Measurements from ENCODE around the gene IFT122. TPM values are rescaled to one million over a fixed set of nuclear protein-coding genes. Genes with fewer than 3 reads are reported as not detected.
"Not testable (repeated sequence)": the region's sequence is repeated elsewhere in the genome, so short reads cannot be mapped to it uniquely, and the experiment has no call there.

The IFT122 gene
- total RNA-seq, 4 donors from 2014 or later, result 4.1 to 70.2 (median 38.6) TPM

GRCh38 chr3:129514110-129514509 is 74.1 kb downstream of the IFT122 start:
- Histone ChIP-seq H3K4me1 (no peaks in the 10 kb centered on the region), H3K27ac (no peak overlapping the region), H3K9me3 (no peaks in the 10 kb centered on the region), H3K36me3 (no peaks in the 10 kb centered on the region), H3K27me3 (no peaks in the 10 kb centered on the region), H3K4me3 (no peak overlapping the region)
- no peak for DNase-seq
- intact Hi-C loops (cut with DNase I; ENCODE audit: low total_unique reads), result no loop called here
- TF ChIP-seq, protein P1, sequence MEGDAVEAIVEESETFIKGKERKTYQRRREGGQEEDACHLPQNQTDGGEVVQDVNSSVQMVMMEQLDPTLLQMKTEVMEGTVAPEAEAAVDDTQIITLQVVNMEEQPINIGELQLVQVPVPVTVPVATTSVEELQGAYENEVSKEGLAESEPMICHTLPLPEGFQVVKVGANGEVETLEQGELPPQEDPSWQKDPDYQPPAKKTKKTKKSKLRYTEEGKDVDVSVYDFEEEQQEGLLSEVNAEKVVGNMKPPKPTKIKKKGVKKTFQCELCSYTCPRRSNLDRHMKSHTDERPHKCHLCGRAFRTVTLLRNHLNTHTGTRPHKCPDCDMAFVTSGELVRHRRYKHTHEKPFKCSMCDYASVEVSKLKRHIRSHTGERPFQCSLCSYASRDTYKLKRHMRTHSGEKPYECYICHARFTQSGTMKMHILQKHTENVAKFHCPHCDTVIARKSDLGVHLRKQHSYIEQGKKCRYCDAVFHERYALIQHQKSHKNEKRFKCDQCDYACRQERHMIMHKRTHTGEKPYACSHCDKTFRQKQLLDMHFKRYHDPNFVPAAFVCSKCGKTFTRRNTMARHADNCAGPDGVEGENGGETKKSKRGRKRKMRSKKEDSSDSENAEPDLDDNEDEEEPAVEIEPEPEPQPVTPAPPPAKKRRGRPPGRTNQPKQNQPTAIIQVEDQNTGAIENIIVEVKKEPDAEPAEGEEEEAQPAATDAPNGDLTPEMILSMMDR (IDR thresholded peaks at IDR 0.05), result no peak
- TF ChIP-seq POLR2A (IDR thresholded peaks at IDR 0.05), result no peak

GRCh38 chr3:129514563-129514962 is 74.5 kb downstream of the IFT122 start:
- TF ChIP-seq POLR2A (IDR thresholded peaks at IDR 0.05), result no peak
- TF ChIP-seq, protein P1 (IDR thresholded peaks at IDR 0.05), result no peak
- Histone ChIP-seq H3K27ac (no peak overlapping the region), H3K4me3 (no peak overlapping the region), H3K4me1 (no peaks in the 10 kb centered on the region), H3K27me3 (no peaks in the 10 kb centered on the region), H3K9me3 (no peaks in the 10 kb centered on the region), H3K36me3 (no peaks in the 10 kb centered on the region)
- no peak for DNase-seq
- intact Hi-C loops (cut with DNase I; ENCODE audit: low total_unique reads), result no loop called here

DNA sequence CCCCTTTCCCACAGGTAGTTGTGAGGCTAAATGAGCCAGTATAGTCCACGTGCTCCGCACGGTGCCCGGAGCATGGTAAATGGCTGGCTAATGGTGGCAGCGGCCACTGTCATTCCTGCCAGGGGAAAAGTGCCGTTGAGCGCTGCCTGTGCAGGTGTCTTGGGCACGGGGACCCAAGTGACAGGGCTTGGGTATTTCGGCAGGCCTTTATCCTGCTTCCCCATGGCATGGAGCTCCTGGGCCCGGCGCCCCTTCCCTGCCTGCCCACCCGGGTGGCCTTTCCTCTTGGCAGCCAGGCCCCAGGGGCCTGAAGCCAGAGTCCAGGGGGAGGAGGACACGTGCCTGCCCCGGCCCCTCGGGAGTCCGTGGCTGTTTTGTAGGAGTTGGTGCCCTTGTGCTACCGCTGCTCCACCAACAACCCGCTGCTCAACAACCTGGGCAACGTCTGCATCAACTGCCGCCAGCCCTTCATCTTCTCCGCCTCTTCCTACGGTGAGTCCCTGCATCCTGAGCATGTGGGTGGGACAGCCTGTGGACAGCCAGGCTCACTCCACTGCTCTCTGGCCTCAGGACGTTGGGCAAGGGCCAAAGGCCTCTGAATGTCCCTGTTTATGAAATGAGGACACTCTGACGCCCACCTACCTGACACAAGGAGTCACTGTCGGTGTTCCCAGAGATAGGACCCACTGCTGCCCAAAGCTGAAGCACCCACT is 75.2 kb downstream of the IFT122 start:
- H3K9me3 ChIP-seq, H3K36me3 ChIP-seq: not testable (repeated sequence)

GRCh38 chr3:129515821-129516432 is 75.9 kb downstream of the IFT122 start:
- H3K9me3 ChIP-seq; DNase-seq; H3K36me3 ChIP-seq; H3K27me3 ChIP-seq; intact Hi-C loops (cut with DNase I; ENCODE audit: low total_unique reads); H3K27ac ChIP-seq; H3K4me1 ChIP-seq; H3K4me3 ChIP-seq: not testable (repeated sequence)

More for the DNA sequence above, 75.2 kb downstream of the IFT122 start:
- DNase-seq; H3K4me3 ChIP-seq; intact Hi-C loops (cut with DNase I; ENCODE audit: low total_unique reads); H3K4me1 ChIP-seq; H3K27me3 ChIP-seq; H3K27ac ChIP-seq: not testable (repeated sequence)

GRCh38 chr3:129517516-129517915 is 77.5 kb downstream of the IFT122 start:
- H3K4me3 ChIP-seq, result no peak overlapping the region
- no peaks in the 10 kb centered on the region for H3K4me1 ChIP-seq
- intact Hi-C loops (cut with DNase I; ENCODE audit: low total_unique reads), result no loop called here
- H3K9me3 ChIP-seq, result no peaks in the 10 kb centered on the region
- no peaks in the 10 kb centered on the region for H3K27me3 ChIP-seq
- TF ChIP-seq, protein P1 (IDR thresholded peaks at IDR 0.05), result no peak
- TF ChIP-seq POLR2A (IDR thresholded peaks at IDR 0.05), result no peak
- H3K27ac ChIP-seq, result no peak overlapping the region
- DNase-seq, result no peak
- H3K36me3 ChIP-seq, result no peaks in the 10 kb centered on the region

GRCh38 chr3:129518038-129518561 is 78.1 kb downstream of the IFT122 start:
- Histone ChIP-seq H3K36me3 (no peaks in the 10 kb centered on the region), H3K4me1 (no peaks in the 10 kb centered on the region), H3K9me3 (no peaks in the 10 kb centered on the region), H3K27ac (no peak overlapping the region), H3K27me3 (no peaks in the 10 kb centered on the region), H3K4me3 (no peak overlapping the region)
- TF ChIP-seq, protein P1 (IDR thresholded peaks at IDR 0.05), result no peak
- no peak for TF ChIP-seq POLR2A (IDR thresholded peaks at IDR 0.05)
- DNase-seq, result no peak
- intact Hi-C loops (cut with DNase I; ENCODE audit: low total_unique reads), result no loop called here
